Lower leg skin (tissue), 4 donors: Measurements from ENCODE around the gene LCN15. TPM values are rescaled to one million over a fixed set of nuclear protein-coding genes. Genes with fewer than 3 reads are reported as not detected.
A peak's percentile ranks its signal among the peaks of the same experiment; 100 is the strongest.
"Not testable (repeated sequence)": the region's sequence is repeated elsewhere in the genome, so short reads cannot be mapped to it uniquely, and the experiment has no call there.

ENCODE experiments used
- DNase-seq, 2 donors: peaks; one replicate each; pipeline ENCODE4 v3.0.0-alpha.2; 2019; ENCODE audit warnings: low spot score in 2 of 2
- H3K4me3 ChIP-seq: fragments of 200-600 bp; sonication (generic); 2 replicates; pipeline ENCODE4 v1.5.1; 2017; ENCODE audit warnings: mild to moderate bottlenecking, low read depth; ENCODE audit not compliant: poor library complexity, severe bottlenecking
- POLR2A ChIP-seq, 2 donors: fragments of 450-650 bp; IDR thresholded peaks; one replicate each; pipeline ENCODE4 v1.6.1; 2016 to 2017; ENCODE audit warnings: antibody characterized with exemption in 2 of 2, mild to moderate bottlenecking in 1 of 2, moderate library complexity in 1 of 2
- WGBS, 2 donors: methylation state at CpG; one replicate each; pipeline ENCODE4 v1.1.5; 2018; 5-methylcytosine and 5-hydroxymethylcytosine counted together
- intact Hi-C: fragments of 100-400 bp; cut with DNase I; formaldehyde crosslinking; loops from one replicate; pipeline ENCODE4 v1.15.0; 2023; ENCODE audit warnings: low total_unique reads
- total RNA-seq, 4 donors: library from RNA; depleted of rRNA; stranded (reverse); fragments of >200 nt; gene quantifications; one replicate each; pipeline ENCODE4 v1.1.0, GENCODE V29; 2016
- TF ChIP-seq, protein P1 (sequence below), 3 donors: fragments of 450-650 bp; IDR thresholded peaks; one replicate each; pipeline ENCODE4 v1.5.1; 2016; ENCODE audit warnings: antibody characterized with exemption in 3 of 3, mild to moderate bottlenecking in 3 of 3, moderate library complexity in 2 of 3

The LCN15 gene
- total RNA-seq, 4 donors from 2014 or later, result not detected

- 1 to 2% methylated on average over 17 to 47 of the region's 63 CpGs for WGBS, 2 donors
- peak; percentile 71 to 95 for DNase-seq
- no peak overlapping the region for H3K4me3 ChIP-seq
- intact Hi-C loops, result no loop called here
- TF ChIP-seq, protein P1, sequence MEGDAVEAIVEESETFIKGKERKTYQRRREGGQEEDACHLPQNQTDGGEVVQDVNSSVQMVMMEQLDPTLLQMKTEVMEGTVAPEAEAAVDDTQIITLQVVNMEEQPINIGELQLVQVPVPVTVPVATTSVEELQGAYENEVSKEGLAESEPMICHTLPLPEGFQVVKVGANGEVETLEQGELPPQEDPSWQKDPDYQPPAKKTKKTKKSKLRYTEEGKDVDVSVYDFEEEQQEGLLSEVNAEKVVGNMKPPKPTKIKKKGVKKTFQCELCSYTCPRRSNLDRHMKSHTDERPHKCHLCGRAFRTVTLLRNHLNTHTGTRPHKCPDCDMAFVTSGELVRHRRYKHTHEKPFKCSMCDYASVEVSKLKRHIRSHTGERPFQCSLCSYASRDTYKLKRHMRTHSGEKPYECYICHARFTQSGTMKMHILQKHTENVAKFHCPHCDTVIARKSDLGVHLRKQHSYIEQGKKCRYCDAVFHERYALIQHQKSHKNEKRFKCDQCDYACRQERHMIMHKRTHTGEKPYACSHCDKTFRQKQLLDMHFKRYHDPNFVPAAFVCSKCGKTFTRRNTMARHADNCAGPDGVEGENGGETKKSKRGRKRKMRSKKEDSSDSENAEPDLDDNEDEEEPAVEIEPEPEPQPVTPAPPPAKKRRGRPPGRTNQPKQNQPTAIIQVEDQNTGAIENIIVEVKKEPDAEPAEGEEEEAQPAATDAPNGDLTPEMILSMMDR (IDR thresholded peaks at IDR 0.05), result no peak
- TF ChIP-seq POLR2A (IDR thresholded peaks at IDR 0.05), result no peak
These were observed 35.7 kb upstream of the LCN15 start for GRCh38 chr9:136799854-136800657.

DNA sequence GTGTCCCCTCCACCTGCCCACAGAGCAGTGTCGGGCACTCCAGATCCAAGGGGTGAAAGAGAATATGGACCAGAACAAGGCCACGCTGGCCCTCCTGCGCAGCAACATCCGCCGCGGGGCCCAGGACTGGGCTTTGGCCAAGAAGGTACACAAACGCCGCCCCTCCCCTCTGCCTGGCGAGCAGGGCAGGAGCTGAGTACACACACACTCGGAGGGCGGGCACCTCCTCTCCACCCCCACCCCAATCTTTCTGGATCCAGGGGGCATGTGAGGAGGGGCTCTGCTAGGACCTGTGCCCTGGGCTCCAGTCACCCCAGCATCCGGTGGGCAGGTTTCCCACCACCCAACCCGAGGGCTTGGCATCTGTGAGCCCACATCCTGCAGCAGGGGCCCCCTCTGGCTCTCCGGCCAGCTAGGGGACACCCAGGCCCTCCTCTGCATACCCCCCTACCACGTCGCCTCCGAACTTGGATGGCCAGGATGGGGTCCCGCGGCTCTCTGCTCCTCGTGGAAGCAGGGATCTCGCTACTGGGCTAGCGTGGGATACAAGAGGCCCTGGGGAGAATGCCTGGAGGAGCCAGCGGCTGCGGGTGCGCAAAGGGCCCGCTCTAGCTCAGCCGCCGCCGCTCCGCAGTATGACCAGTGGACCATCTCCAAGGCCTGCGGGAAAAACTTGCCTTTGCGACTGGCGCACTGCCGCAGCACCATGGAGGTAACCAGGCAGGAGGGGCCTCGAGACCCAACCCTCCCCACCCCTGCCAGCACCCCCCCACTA, 34.9 kb upstream of the LCN15 start:
- WGBS, 2 donors, result 17 to 26% methylated on average over 24 to 28 of the region's 35 CpGs
- intact Hi-C loops, result no loop called here
- H3K4me3 ChIP-seq, result no peak overlapping the region
- no peak for DNase-seq
- TF ChIP-seq, protein P1 (IDR thresholded peaks at IDR 0.05), result no peak
- TF ChIP-seq POLR2A (IDR thresholded peaks at IDR 0.05), result no peak

GRCh38 chr9:136798708-136799078, 34.4 kb upstream of the LCN15 start:
- intact Hi-C loops, result no loop called here

GRCh38 chr9:136796775-136797347, 32.5 kb upstream of the LCN15 start:
- 10% methylated on average over 10 of the region's 10 CpGs for WGBS, 2 donors
- DNase-seq, intact Hi-C loops, H3K4me3 ChIP-seq: not testable (repeated sequence)

More at GRCh38 chr9:136798708-136799078, 34.4 kb upstream of the LCN15 start:
- 87 to 90% methylated on average over 6 of the region's 6 CpGs for WGBS, 2 donors
- no peak overlapping the region for H3K4me3 ChIP-seq
- TF ChIP-seq POLR2A (IDR thresholded peaks at IDR 0.05), result no peak
- TF ChIP-seq, protein P1 (IDR thresholded peaks at IDR 0.05), result no peak
- DNase-seq, result no peak

- TF ChIP-seq POLR2A (IDR thresholded peaks at IDR 0.05), result no peak
- TF ChIP-seq, protein P1 (IDR thresholded peaks at IDR 0.05), result no peak
- intact Hi-C loops, result no loop called here
- H3K4me3 ChIP-seq, result no peak within 1 kb of the TSS
- WGBS, 2 donors, result 41 to 49% methylated on average over 5 of the region's 5 CpGs
- DNase-seq, result no peak
These were observed 32.0 kb upstream of the LCN15 start, which contains the start of gene CCDC183 for GRCh38 chr9:136796238-136796774. TSS of gene CCDC183 (plus strand) at chr9:136796338. CDS start at chr9:136796398, 60 bp downstream.

- WGBS, 2 donors, result 73 to 80% methylated on average over 6 of the region's 6 CpGs
- DNase-seq, result no peak
- intact Hi-C loops, result no loop called here
- H3K4me3 ChIP-seq, result no peak overlapping the region
- TF ChIP-seq, protein P1 (IDR thresholded peaks at IDR 0.05), result no peak
- TF ChIP-seq POLR2A (IDR thresholded peaks at IDR 0.05), result no peak
These were observed 30.7 kb upstream of the LCN15 start for GRCh38 chr9:136795000-136795348.
